Stimulated activated CD4-positive, alpha-beta T cell treated with anti-CD3 and anti-CD28 coated beads, Interleukin-15, amount 100 ng/mL, for 24 hours (primary cell): Measurements from ENCODE around the gene COPG2.
"Not testable (repeated sequence)": the region's sequence is repeated elsewhere in the genome, so short reads cannot be mapped to it uniquely, and the experiment has no call there.

Source experiments
- DNase-seq: peaks from one replicate; pipeline ENCODE4 v3.0.0-alpha.2; 2020

COPG2 gene

GRCh38 chr7:130668258-130669084 is at the start of gene COPG2:
COPG2 (minus strand) TSS chr7:130668748; CDS start chr7:130668668, 80 bp downstream.
- peak; percentile 89 for DNase-seq

GRCh38 chr7:130712416-130712815 is 43.9 kb upstream of the COPG2 start:
- DNase-seq, result no peak

- DNase-seq, result no peak
These were observed 40.2 kb upstream of the COPG2 start for GRCh38 chr7:130708766-130709165.

- DNase-seq, result no peak
These were observed 39.5 kb upstream of the COPG2 start for GRCh38 chr7:130708001-130708400.

- DNase-seq, result no peak
These were observed 35.3 kb upstream of the COPG2 start for GRCh38 chr7:130703851-130704250.

GRCh38 chr7:130701650-130702049 is 33.1 kb upstream of the COPG2 start:
- DNase-seq, result no peak

- no peak for DNase-seq
These were observed 32.2 kb upstream of the COPG2 start for GRCh38 chr7:130700760-130701159.

GRCh38 chr7:130699686-130700085 is 31.1 kb upstream of the COPG2 start:
- no peak for DNase-seq

GRCh38 chr7:130697820-130698219 is 29.3 kb upstream of the COPG2 start:
- DNase-seq, result no peak

- no peak for DNase-seq
These were observed 27.3 kb upstream of the COPG2 start for GRCh38 chr7:130695840-130696239.

GRCh38 chr7:130692396-130692795 is 23.8 kb upstream of the COPG2 start:
- DNase-seq, result not testable (repeated sequence)

GRCh38 chr7:130689683-130690082 is 21.1 kb upstream of the COPG2 start:
- no peak for DNase-seq

- no peak for DNase-seq
These were observed 14.5 kb upstream of the COPG2 start for GRCh38 chr7:130683026-130683425.

GRCh38 chr7:130674456-130674855 is 5.9 kb upstream of the COPG2 start:
- no peak for DNase-seq

- no peak for DNase-seq
These were observed 4.5 kb upstream of the COPG2 start for GRCh38 chr7:130673066-130673465.

GRCh38 chr7:130672146-130672545 is 3.6 kb upstream of the COPG2 start:
- DNase-seq, result no peak

GRCh38 chr7:130669085-130669700 is 645 bp upstream of the COPG2 start:
- DNase-seq, result no peak

- no peak for DNase-seq
These were observed 823 bp downstream of the COPG2 start for GRCh38 chr7:130667593-130668257.

- no peak for DNase-seq
These were observed 6.1 kb downstream of the COPG2 start for GRCh38 chr7:130662426-130662825.

- no peak for DNase-seq
These were observed 13.3 kb downstream of the COPG2 start for GRCh38 chr7:130655286-130655685.

- DNase-seq, result no peak
These were observed 13.7 kb downstream of the COPG2 start for GRCh38 chr7:130654850-130655249.

- no peak for DNase-seq
These were observed 17.9 kb downstream of the COPG2 start for GRCh38 chr7:130650611-130651120.

GRCh38 chr7:130649004-130649790 is 19.4 kb downstream of the COPG2 start:
- DNase-seq, result peak; percentile 35
